HEK293 (cell line): ENCODE results near the gene TRAPPC3L.

Source experiments
- BCL11A ChIP-seq: fragments of 450-650 bp; formaldehyde crosslinking; IDR thresholded peaks from 2 replicates; pipeline ENCODE4 v1.5.1; 2016; ENCODE audit warnings: low read depth, missing biosample characterization, missing genetic modification characterization
- REST ChIP-seq: fragments of 450-650 bp; formaldehyde crosslinking; IDR thresholded peaks from 2 replicates; pipeline ENCODE4 v1.5.1; 2016; ENCODE audit warnings: missing biosample characterization, missing genetic modification characterization
- ZBTB26 ChIP-seq: fragments of 450-650 bp; formaldehyde crosslinking; optimal IDR thresholded peaks from 2 replicates; pipeline ENCODE3; 2016; ENCODE audit warnings: missing biosample characterization, mild to moderate bottlenecking, missing genetic modification characterization
- ZBTB48 ChIP-seq: fragments of 450-650 bp; formaldehyde crosslinking; IDR thresholded peaks from 2 replicates; pipeline ENCODE4 v1.5.1; 2016; ENCODE audit warnings: missing biosample characterization, missing genetic modification characterization
- ZIC2 ChIP-seq: fragments of 450-650 bp; formaldehyde crosslinking; IDR thresholded peaks from 2 replicates; pipeline ENCODE4 v1.5.1; 2016; ENCODE audit warnings: missing biosample characterization, missing genetic modification characterization
- ZNF121 ChIP-seq: fragments of 450-650 bp; formaldehyde crosslinking; IDR thresholded peaks from 2 replicates; pipeline ENCODE4 v1.5.1; 2016; ENCODE audit warnings: missing biosample characterization, missing genetic modification characterization
- ZNF138 ChIP-seq: fragments of 450-650 bp; formaldehyde crosslinking; IDR thresholded peaks from 2 replicates; pipeline ENCODE4 v1.5.1; 2016; ENCODE audit warnings: missing biosample characterization, missing genetic modification characterization, borderline replicate concordance
- ZNF16 ChIP-seq: fragments of 450-650 bp; formaldehyde crosslinking; IDR thresholded peaks from 2 replicates; pipeline ENCODE4 v1.5.1; 2016; ENCODE audit warnings: low read depth, missing biosample characterization, missing genetic modification characterization
- ZNF274 ChIP-seq, 2 experiments: fragments of 200-500 bp in 1 of 2; fragments of 450-650 bp in 1 of 2; sonication (Bioruptor generic) in 1 of 2; formaldehyde crosslinking in 1 of 2; IDR thresholded peaks; 2 replicates each; pipeline versions ENCODE4 v1.5.1 to v1.6.1; 2014 to 2016; ENCODE audit warnings: borderline replicate concordance in 1 of 2, inconsistent platforms in 1 of 2, low read length in 1 of 2, missing biosample characterization in 1 of 2, missing genetic modification characterization in 1 of 2
- ZNF423 ChIP-seq: fragments of 450-650 bp; formaldehyde crosslinking; IDR thresholded peaks from 2 replicates; pipeline ENCODE4 v1.5.1; 2016; ENCODE audit warnings: missing biosample characterization, missing genetic modification characterization
- ZNF664 ChIP-seq: fragments of 450-650 bp; formaldehyde crosslinking; IDR thresholded peaks from 2 replicates; pipeline ENCODE4 v1.5.1; 2016; ENCODE audit warnings: missing biosample characterization, missing genetic modification characterization
- ZNF792 ChIP-seq: fragments of 450-650 bp; formaldehyde crosslinking; IDR thresholded peaks from 2 replicates; pipeline ENCODE4 v1.5.1; 2016; ENCODE audit warnings: missing biosample characterization, missing genetic modification characterization
- TF ChIP-seq, protein P1 (sequence below): fragments of 450-650 bp; formaldehyde crosslinking; IDR thresholded peaks from 2 replicates; pipeline ENCODE4 v1.5.1; 2016; ENCODE audit warnings: missing biosample characterization, missing genetic modification characterization, low read depth
- TF ChIP-seq, protein P2 (sequence below): fragments of 450-650 bp; formaldehyde crosslinking; IDR thresholded peaks from 2 replicates; pipeline ENCODE4 v1.5.1; 2016; ENCODE audit warnings: missing biosample characterization, missing genetic modification characterization

DNA sequence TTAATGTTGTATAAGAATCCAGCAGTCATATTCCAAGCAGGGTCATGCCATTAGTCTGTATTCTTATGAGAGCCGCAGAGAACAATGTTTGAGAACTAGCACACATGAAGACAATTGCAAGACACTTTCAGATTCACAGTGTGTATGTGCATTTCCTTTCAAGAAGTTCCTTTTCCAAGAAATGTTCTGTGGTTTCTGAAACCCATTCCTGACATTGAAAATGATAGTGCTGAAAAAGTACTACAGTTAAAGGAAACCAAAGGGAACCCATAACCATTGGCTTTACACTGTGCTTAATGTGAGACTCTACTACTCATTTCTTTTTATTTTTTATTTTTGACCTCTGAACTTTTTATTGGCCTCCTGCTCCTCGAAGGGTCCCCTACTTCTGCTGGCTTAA, 88.6 kb downstream of the TRAPPC3L start:
- TF ChIP-seq ZNF423 (tag by site-specific recombination), result no peak
- TF ChIP-seq, protein P1, sequence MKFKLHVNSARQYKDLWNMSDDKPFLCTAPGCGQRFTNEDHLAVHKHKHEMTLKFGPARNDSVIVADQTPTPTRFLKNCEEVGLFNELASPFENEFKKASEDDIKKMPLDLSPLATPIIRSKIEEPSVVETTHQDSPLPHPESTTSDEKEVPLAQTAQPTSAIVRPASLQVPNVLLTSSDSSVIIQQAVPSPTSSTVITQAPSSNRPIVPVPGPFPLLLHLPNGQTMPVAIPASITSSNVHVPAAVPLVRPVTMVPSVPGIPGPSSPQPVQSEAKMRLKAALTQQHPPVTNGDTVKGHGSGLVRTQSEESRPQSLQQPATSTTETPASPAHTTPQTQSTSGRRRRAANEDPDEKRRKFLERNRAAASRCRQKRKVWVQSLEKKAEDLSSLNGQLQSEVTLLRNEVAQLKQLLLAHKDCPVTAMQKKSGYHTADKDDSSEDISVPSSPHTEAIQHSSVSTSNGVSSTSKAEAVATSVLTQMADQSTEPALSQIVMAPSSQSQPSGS (tag by site-specific recombination), result no peak
- TF ChIP-seq ZBTB48 (tag by site-specific recombination), result no peak
- TF ChIP-seq, protein P2, sequence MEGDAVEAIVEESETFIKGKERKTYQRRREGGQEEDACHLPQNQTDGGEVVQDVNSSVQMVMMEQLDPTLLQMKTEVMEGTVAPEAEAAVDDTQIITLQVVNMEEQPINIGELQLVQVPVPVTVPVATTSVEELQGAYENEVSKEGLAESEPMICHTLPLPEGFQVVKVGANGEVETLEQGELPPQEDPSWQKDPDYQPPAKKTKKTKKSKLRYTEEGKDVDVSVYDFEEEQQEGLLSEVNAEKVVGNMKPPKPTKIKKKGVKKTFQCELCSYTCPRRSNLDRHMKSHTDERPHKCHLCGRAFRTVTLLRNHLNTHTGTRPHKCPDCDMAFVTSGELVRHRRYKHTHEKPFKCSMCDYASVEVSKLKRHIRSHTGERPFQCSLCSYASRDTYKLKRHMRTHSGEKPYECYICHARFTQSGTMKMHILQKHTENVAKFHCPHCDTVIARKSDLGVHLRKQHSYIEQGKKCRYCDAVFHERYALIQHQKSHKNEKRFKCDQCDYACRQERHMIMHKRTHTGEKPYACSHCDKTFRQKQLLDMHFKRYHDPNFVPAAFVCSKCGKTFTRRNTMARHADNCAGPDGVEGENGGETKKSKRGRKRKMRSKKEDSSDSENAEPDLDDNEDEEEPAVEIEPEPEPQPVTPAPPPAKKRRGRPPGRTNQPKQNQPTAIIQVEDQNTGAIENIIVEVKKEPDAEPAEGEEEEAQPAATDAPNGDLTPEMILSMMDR (tag by site-specific recombination), result no peak
- TF ChIP-seq ZIC2 (tag by site-specific recombination), result no peak
- no peak for TF ChIP-seq BCL11A (tag by site-specific recombination)
- TF ChIP-seq REST (tag by site-specific recombination), result no peak
- no peak for TF ChIP-seq ZNF138 (tag by site-specific recombination)
- no peak for TF ChIP-seq ZNF16 (tag by site-specific recombination)
- no peak for TF ChIP-seq ZBTB26
- TF ChIP-seq ZNF121 (tag by site-specific recombination), result no peak
- TF ChIP-seq ZNF664, result no peak
- TF ChIP-seq ZNF792 (tag by site-specific recombination), result no peak
- TF ChIP-seq ZNF274 (IDR thresholded peaks at IDR 0.05; ENCODE audit: low read length), result no peak
- TF ChIP-seq ZNF274 (tag by site-specific recombination; IDR thresholded peaks at IDR 0.05; ENCODE audit: borderline replicate concordance), result no peak
